IMR-90 (cell line): ENCODE results near the gene TMEM52.

ENCODE experiments used
- RFX5 ChIP-seq: IDR thresholded peaks from 2 replicates; pipeline ENCODE4 v1.8.0; 2012; ENCODE audit warnings: low read depth, mild to moderate bottlenecking, low read length, moderate library complexity
- SMC3 ChIP-seq: fragments of 150-350 bp; IDR thresholded peaks from 2 replicates; pipeline ENCODE4 v1.6.1; 2016; ENCODE audit warnings: low read depth, mild to moderate bottlenecking, antibody characterized with exemption, low read length, moderate library complexity
- TF ChIP-seq, protein P1 (sequence below): conservative IDR thresholded peaks from 2 replicates; pipeline ENCODE4 v1.5.1; 2012; ENCODE audit warnings: mild to moderate bottlenecking, low read depth, low read length, improper control_type of control experiment

DNA sequence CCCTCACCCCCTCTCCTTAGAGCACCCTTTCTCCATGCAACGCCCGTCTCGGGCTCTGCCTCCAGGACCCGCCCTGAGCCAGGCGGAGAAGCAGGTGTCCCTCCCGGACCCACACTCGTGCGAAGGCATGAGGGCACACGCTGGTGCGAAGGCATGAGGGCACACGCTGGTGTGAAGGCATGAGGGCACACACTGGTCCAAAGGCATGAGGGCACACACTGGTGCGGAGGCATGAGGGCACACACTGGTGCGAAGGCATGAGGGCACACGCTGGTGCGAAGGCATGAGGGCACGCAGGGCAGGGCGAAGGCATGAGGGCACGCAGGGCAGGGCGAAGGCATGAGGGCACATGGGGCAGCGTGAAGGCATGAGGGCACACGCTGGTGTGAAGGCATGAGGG, 5.8 kb upstream of the TMEM52 start:
- TF ChIP-seq SMC3 (no peak), RFX5 (no peak)
- TF ChIP-seq, protein P1, sequence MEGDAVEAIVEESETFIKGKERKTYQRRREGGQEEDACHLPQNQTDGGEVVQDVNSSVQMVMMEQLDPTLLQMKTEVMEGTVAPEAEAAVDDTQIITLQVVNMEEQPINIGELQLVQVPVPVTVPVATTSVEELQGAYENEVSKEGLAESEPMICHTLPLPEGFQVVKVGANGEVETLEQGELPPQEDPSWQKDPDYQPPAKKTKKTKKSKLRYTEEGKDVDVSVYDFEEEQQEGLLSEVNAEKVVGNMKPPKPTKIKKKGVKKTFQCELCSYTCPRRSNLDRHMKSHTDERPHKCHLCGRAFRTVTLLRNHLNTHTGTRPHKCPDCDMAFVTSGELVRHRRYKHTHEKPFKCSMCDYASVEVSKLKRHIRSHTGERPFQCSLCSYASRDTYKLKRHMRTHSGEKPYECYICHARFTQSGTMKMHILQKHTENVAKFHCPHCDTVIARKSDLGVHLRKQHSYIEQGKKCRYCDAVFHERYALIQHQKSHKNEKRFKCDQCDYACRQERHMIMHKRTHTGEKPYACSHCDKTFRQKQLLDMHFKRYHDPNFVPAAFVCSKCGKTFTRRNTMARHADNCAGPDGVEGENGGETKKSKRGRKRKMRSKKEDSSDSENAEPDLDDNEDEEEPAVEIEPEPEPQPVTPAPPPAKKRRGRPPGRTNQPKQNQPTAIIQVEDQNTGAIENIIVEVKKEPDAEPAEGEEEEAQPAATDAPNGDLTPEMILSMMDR: no peak
